GM21381 (cell line): Measurements from ENCODE around the gene MBTPS1.

Experiments used
- ATAC-seq: cut with Tn5 transposase; IDR thresholded peaks from one replicate; pipeline ENCODE4 v1.9.1; 2021; ENCODE audit warnings: mild to moderate bottlenecking, moderate library complexity; ENCODE audit not compliant: unreplicated experiment

The MBTPS1 gene

DNA sequence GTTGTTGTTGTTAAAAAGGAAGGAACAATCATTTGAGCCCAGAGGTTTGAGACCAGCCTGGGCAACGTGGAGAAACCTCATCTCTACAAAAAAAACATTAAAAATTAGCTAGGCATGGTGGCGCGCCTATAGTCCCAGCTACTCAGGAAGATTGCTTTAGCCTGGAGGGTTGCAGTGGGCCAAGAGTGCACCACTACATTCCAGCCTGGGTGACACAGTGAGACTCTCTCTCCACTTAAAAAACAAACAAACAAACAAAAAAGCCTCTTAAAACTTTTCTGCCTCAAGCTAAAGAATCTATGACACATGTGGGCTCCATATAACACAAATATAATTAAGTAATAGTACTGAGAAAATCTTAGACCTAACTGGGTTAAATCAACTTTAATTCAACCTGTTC is 12.5 kb downstream of the MBTPS1 start:
- no peak for ATAC-seq

DNA sequence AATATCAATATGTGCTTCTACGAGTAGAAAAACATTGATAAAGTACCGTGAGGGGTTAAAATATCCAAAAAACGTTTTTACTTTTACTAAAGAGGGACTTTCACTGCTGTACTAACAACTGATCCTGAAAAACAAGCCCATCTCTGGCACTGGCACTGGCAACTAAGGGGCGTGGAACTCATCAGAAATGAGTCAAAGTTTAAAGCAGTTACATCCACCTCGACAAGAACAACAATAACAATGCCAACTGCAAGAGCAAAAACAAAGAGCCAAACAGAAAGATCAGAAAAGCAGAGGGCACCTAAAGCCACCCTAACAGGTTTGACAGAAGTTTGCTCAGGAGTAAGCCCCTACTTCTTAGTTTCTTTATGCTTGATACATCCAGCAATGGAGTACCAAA is 13.1 kb downstream of the MBTPS1 start:
- ATAC-seq = no peak

DNA sequence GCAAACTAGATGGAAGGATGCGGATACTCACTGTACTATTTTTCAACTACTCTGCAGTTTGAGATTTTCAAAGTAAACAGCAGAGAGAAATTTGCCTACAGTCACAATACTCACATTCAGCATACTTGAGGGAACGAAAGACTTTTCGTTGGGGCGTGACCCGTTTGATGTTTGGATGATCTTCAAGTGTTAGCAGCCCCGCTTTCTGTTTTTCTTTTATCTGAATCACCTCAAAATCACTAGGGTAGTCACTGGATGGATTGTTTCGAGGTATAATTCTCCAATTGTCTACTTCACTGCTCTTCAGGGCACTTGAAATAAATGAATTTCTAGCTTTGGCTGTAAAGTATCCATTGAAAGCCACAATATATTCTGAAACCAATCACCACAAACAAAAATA is 17.8 kb downstream of the MBTPS1 start:
- no peak for ATAC-seq

DNA sequence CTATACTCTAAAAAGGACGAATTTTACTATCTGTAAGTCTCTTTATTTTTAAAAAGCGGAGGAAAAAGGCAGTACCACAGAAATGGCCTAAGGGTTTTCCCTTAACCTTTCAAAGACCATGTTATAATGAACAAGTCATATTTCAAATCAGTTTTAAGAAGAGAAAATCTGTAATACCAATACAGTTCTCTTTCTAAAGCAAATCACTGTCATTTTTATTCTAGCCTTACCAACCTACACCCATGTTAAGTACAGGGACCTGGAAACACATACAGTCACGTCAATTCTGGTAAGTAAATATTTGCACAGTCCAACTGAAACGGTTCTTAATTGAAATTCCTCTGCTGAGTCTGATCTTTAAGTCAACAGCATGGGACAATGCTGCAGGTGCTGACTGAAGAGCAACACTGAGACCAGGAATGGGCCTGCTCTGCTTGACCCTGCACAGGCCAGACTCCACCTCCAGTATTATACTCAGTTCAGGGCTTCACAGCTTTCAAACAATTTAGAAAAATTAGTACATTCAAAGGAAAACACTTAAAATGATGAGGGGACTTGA is 20.2 kb downstream of the MBTPS1 start:
- ATAC-seq = no peak

DNA sequence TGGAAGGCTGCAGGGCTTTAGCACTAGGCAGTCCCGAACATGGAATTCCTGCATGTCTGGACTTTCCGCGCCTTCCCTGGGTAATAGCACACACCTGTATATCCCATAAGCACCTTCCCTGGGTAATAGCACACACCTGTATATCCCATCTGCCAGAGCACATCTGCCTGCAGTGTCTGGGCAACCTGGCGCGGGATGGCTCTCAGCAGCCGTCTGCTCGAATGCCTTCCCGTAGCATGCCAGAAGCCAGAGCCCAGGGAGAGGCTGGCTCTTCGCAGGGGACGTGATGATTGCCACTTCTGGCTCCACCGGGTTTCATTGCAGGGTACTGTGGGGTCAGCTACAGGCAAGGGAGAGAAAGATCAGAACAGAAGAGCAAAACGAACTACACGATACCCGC is 21.3 kb downstream of the MBTPS1 start:
- no peak for ATAC-seq

DNA sequence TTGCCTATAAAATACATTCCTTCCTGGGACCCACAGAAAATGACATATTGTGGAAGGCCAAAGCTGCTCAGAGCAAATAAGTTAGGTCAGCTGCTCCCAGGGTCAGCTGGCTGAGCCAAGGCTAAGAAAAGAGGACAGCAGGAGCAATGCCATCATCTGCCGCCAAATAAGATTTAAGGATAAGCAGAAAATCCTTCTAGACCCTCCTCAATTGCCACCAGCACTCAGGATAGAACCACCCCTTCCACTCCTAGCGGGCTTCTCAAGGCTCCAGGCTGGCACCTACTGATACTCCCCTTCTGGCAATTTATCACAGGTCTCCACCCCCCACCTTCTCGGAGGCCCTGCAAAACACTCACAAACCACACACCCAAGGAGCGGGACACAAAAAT is 22.9 kb downstream of the MBTPS1 start:
- no peak for ATAC-seq

DNA sequence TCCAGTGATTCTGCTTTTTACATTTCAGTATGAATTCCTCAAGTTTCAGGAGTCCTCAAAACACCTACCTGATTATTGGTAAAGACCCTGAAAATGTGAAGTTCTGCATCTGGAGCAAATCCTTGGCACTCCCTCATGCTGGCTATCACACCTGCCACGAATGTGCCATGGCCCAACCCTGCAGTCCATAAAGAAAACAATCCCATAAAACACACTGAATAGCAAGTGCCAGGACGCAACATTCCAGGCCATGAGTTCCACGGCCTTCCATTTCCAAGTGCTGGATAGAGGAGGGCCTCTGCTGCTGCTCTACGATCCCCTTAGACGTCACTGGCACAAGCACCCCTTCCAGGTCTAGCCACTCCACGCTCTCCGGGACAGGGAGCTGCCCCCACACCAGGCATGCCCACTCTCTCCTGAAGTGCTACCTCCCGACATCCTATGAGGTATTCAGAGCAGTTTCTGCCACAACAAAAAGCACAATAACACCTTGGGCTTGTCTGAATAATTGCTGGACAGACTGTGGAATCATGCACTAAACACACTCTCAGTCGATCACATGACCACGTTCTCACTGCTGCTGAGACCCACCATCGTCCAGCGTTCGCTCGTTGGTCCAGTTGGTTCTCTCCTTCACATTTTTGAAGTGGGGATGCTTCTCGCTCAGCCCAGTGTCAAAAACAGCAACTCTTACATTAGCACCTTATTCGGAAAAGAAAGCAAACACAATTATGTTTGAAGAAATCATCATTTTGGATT is 23.4 kb downstream of the MBTPS1 start:
- ATAC-seq = no peak

DNA sequence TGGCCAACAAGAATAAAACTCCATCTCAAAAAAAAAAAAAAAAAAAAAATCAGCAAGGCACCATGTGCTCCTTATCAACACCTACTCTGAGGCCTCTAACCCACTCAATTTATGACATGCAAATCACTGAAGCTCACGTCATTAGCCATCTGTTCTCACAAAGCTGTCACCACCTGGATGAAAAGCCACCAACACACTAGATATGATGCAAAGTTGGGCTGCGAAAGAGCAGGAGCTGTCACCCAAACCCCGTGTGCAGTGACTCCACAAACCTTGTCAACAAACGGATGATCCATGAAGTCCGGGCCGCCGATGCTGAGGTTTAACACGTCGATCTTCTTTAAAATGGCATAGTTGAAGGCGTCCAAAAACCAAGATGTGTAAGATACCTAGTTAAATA is 25.3 kb downstream of the MBTPS1 start:
- ATAC-seq = no peak

DNA sequence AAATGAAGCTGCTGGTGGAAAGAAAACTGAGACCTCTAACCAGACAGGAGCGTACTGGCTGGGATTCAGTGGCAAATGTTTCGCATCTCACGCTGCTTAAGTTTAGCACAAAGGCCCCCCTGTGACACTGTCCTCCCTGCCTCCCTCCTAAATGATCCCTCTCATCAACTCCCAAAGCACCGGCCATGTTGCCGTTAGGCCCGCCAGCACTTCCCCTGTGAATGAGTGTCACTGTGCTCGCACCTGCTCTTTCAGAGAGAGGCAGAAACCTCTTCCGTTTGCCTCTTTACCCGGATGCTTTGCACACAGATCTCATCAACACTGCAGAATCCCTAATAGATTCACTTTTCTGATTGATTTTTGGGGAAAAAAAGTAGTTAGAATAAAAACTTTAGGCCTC is 26.5 kb downstream of the MBTPS1 start:
- no peak for ATAC-seq

DNA sequence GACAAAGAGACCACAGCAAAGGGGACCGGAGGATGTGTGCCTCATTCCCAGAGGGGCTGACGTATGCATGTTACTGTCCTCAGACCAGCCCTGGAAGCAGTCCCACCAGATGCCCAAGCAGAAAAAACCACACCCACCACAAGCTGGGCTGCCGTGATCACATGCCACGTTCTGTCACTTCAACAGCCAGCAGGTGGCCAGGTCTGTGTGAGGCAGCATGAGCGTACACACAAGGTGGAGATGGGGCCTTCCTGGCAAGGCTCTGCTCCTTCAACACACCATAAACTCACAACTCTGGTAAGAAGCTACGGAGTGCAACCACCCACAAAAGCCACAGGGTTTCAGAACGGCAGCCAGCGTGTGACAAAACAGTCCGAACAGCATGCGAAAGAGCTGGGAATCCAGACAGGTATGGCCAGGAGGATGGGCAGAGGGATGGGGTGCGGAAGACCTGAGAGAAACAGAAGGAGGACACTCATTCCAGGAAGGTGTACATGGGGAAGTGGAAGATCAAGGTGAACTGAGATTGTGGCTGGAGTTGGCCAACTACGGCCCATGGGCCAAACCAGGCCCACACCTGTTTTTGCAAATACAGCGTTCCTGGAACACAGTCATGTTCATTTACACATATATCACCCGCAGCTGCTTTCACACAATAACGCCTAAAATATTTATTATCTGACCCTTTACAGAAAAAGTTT is 27.9 kb downstream of the MBTPS1 start:
- ATAC-seq = peak; percentile 86

DNA sequence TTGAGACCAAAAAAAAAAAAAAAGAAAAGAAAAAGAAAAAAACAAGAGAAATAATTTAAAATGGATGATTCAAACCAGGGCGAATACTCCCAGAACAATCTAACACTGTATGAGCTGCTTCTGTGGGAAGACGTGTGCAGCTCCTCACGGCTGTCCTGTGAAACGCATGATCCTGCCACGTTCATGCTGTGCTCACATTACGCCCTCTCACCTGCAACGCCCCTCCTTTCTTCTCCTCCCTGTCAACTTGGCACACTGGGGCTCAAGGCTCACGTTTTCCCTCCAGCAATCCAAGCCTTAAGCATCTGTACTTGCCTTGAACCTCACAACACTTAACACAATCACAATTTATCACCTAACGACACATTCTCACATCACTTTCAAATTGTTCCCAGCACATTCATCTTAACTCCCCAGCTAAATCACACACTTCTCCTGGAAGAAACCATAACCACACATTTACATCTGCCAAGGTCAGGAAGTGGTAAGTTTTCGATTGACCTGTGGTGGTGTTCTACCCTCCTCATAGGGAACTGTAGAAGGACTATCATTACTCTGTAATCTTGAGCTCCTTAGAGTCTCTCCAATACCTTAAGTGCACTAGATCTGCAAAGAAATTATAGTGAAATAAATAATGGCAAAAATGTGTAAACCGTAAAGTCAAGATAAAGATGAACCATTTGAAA is 29.1 kb downstream of the MBTPS1 start:
- no peak for ATAC-seq

DNA sequence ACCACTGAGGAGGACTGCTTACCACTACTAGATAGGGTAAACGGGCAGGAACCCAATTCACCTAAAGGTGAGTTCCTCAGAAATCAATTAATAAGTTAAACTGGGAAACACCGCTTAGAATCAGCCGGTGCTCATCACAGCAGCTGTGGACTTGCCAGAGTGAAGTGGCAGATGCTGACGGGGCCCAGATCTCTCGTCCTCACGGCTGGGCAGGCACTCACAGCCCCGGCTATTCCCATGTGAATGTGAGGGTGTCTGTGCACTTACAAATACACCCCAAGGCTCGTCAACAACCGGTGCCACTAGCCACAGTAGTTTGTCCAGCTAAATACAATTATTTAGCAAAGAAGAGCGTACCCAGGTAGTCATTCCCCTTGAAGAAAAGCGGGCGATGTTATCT is 29.7 kb downstream of the MBTPS1 start:
- no peak for ATAC-seq

DNA sequence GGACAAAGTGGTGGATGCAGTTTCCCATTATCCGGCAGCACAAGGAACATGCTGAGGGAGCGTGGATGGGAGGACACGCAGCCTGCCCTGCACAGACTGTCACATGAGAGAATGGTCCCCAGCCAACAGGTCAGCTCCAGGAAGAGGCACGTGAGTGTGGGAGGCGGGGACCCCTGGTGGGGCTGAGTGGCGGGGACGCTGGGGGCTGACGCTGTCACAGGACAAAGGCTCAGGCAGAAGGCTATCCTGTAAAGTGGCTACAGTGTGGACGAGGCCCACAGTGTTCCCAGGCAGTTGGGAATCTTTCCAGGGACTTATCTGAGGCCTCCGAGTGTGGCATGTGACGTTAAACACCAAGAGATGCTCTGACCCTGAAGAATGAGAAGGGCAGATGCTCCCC is 30.4 kb downstream of the MBTPS1 start:
- ATAC-seq = no peak

DNA sequence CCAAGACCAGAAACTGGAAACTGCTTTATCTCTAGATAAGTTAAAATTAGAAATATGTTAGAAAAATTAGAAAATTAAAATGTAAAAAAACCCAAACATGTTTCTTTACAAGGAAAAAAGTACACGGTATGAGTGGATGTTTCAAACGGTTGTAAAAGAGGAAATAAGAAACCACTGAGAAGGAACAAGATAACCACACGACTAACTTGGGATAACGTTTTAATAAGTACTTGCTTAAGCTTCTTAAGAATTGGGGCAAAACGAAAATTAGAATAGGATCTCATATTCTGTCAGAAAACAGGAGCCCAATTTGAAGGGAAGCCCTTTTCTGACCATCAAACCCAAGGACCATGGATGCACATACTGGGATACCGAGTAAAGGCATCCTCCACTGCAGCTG is 31.0 kb downstream of the MBTPS1 start:
- ATAC-seq = no peak

DNA sequence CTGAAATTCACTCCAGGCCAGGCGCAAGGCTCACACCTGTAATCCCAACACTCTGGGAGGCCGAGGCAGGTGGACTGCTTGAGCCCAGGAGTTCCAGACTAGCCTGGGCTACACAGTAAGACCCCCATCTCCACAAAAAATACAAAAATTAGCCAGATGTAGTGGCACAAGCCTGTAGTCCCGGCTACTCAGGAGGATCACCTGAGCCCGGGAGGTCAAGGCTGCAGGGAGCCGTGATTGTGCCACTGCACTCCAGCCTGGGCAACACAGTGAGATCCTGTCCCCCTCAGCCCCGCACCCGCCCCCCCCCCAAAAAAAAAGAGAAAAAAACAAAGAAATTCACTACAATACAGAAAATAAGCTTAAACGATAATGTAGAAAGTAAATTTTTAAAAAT is 31.5 kb downstream of the MBTPS1 start:
- ATAC-seq = no peak

DNA sequence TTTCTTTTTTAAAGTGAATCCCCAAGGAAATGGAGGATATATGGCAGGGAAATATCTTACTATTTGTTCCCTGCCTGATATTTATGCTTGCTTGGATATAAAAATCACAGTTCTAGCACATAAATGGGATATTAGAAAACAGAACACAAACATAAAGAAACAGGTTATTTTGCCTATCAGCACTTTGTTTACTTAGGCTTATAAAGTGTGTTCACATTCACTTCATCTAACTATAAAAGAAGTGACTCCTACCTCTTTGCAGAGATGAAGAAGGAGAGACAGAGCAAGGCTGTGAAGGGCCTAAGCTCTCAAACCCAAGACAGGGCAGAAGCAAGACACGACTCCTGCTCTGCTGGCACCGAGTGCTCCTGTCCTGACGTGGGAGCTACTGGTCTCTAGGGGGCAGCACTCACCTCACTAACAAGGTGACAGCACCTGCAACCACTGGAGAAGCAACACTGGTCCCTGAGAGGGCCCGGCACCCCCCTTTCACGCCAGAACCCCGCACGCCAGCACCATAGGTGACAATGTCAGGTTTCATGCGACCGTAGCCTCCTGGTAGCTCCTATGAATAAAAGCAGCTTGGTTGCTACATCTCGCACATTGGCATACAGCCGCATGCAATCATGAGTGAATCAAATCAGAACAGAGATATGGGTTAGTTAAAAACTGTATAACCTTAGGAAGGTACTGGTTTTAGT is 32.0 kb downstream of the MBTPS1 start:
- ATAC-seq = no peak

DNA sequence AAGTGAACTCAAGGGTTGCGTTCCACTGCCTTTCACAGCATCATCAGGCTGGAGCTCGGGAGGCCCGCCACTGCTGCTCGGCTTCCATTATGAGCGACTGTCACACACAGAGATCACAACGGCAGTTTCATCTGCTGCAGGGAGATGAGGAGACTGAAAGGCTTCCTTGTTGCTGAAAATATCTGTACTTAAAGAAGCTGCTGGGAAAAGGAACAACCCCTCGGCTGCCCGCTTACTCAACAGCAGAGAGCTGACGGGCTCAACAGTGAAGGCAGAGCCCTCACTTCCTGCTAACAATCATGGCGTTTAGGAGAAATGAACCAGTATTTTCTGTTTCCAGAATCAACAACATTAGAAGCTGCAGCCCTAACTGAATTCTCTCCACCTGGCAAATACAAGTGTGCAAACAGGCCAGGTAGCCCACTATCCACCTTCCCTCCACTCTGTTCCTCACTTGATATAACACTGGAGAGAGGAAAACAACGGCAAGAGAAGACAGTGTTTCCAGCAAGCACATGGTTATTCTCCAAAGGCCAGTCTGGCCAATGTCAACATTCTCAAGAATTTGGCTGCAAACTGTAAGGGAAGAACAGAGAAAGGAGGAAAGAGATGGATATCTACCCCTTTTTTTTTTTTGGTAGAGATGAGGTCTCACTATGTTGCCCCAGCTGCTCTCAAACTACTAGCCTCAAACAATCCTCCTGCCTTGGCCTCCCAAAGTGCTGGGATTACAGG is 33.7 kb downstream of the MBTPS1 start:
- no peak for ATAC-seq

DNA sequence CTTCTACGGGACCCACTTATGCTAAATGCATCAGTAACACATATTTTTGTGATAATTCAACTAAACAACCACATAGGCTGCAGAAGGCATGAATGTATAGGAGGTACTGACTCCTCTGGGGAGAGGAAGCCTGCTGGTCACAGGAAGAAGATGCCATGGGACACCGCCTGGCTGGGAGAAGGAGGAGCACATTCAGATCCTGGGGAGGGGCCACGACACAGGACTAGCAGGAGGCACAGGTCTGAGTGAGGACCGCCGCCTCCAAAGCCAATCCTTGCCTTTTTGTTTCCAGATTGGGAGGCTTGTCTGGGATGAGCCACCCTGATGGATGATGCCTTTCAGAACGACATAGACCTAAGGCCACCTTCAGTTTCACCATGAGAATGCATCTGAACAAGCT is 34.6 kb downstream of the MBTPS1 start:
- no peak for ATAC-seq

DNA sequence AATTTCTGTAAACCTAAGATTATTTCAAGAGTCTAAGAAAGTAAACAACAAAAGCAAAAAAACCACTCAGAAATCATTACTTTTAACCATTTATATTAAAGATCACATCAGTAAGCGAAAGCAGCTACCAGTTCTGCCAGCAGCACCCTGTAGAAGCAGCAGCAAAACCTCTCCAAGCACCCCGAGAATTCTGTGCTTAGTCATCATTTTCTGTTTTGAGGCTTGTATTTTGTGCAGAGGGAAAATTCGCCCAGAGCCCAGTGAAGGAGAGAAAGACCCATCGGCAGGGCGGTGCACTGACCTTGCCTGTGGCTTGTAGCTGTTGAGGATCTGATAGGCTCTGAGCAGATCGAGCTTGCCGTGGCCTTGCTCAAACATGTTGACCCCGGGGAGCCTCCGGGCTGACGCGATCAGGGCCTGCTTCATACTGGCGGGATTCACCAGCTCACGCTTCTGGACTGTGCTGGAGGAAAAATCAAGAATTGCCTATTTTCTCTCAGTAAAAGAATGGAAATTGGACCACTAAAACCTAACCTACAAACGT is 35.2 kb downstream of the MBTPS1 start:
- no peak for ATAC-seq

DNA sequence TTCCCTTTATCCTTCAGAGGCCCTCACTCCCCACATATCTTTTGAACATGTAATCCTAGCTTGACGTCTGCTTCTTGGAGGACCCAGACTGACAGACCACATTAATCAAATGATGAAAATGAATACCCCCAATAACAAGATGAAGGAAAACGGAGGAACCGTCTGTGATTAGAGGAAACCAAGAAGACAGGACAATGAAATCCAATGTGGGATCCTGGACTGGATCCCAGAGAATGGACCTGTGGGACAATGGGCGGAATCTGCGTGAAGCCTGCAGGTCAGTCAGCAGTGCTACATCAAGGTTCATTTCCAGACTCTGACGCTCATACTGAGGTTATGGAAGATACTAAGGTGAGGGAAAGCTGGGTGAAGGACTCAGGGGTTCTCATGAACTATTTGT is 35.9 kb downstream of the MBTPS1 start:
- no peak for ATAC-seq
